Measurements from ENCODE around the gene ADK. TPM values are rescaled to one million over a fixed set of nuclear protein-coding genes. Genes with fewer than 3 reads are reported as not detected.

Gene ADK
- total RNA-seq, 6 experiments from 2014 or later = 54.2 to 92.5 (median 63.5) TPM

- Histone ChIP-seq H3K27me3 (no peaks in the 10 kb centered on the region), H3K4me3 (no peak overlapping the region), H3K36me3 (no peaks in the 10 kb centered on the region), H3K4me1 (no peaks in the 10 kb centered on the region), H3K9me3 (no peaks in the 10 kb centered on the region), H3K27ac (no peak overlapping the region)
- WGBS (ENCODE audit: insufficient coverage, low coverage, low lambda C conversion rate, missing lambda C conversion rate) = 100% methylated on average over 1 of the region's 1 CpG
- TF ChIP-seq CTCF (IDR thresholded peaks at IDR 0.05) = no peak
- no peak for TF ChIP-seq POLR2A (IDR thresholded peaks at IDR 0.05)
- DNase-seq (no peak), ATAC-seq (no peak)
- intact Hi-C loops (cut with DNase I) = no loop called here
Measured at GRCh38 chr10:74674927-74675326, 523.9 kb downstream of the ADK start.

- H3K4me1 ChIP-seq = no peaks in the 10 kb centered on the region
- intact Hi-C loops (cut with DNase I) = no loop called here
- DNase-seq (no peak), ATAC-seq (no peak)
- TF ChIP-seq CTCF (IDR thresholded peaks at IDR 0.05) (no peak), POLR2A (IDR thresholded peaks at IDR 0.05) (no peak)
- H3K27me3 ChIP-seq = no peaks in the 10 kb centered on the region
- H3K9me3 ChIP-seq = no peaks in the 10 kb centered on the region
- no peak overlapping the region for H3K4me3 ChIP-seq
- H3K36me3 ChIP-seq = no peaks in the 10 kb centered on the region
- no peak overlapping the region for H3K27ac ChIP-seq
Measured at GRCh38 chr10:74675484-74675883, 524.5 kb downstream of the ADK start.

GRCh38 chr10:74677951-74678350 lies 526.9 kb downstream of the ADK start:
- Histone ChIP-seq H3K27ac (no peak overlapping the region), H3K36me3 (no peaks in the 10 kb centered on the region), H3K9me3 (no peaks in the 10 kb centered on the region), H3K4me1 (peaks cover 0 to under 1% (median 0%) of the 10 kb centered on the region in 4 donors), H3K4me3 (no peak overlapping the region), H3K27me3 (no peaks in the 10 kb centered on the region)
- DNase-seq = no peak
- 100% methylated on average over 1 of the region's 1 CpG for WGBS (ENCODE audit: insufficient coverage, low coverage, low lambda C conversion rate, missing lambda C conversion rate)
- no peak for TF ChIP-seq POLR2A (IDR thresholded peaks at IDR 0.05)
- no peak for TF ChIP-seq CTCF (IDR thresholded peaks at IDR 0.05)
- ATAC-seq = no peak
- intact Hi-C loops (cut with DNase I) = no loop called here

- TF ChIP-seq POLR2A (IDR thresholded peaks at IDR 0.05) (no peak), CTCF (IDR thresholded peaks at IDR 0.05) (no peak)
- H3K4me3 ChIP-seq = no peak overlapping the region
- no peak for DNase-seq
- H3K4me1 ChIP-seq = peaks cover 0 to 12% (median 0%) of the 10 kb centered on the region in 4 donors
- H3K27ac ChIP-seq = no peak overlapping the region
- ATAC-seq = peak in 2 of 4 donors; percentile 20 to 33
- WGBS (ENCODE audit: insufficient coverage, low coverage, low lambda C conversion rate, missing lambda C conversion rate) = 79% methylated on average over 2 of the region's 4 CpGs
- intact Hi-C loops (cut with DNase I) = no loop called here
- H3K36me3 ChIP-seq = no peaks in the 10 kb centered on the region
- H3K27me3 ChIP-seq = no peaks in the 10 kb centered on the region
- H3K9me3 ChIP-seq = no peaks in the 10 kb centered on the region
Measured at GRCh38 chr10:74681917-74682627, 531.1 kb downstream of the ADK start.

GRCh38 chr10:74683067-74683466 lies 532.0 kb downstream of the ADK start:
- H3K9me3 ChIP-seq = no peaks in the 10 kb centered on the region
- ATAC-seq = peak in 3 of 4 donors; percentile 26 to 43 (median 40)
- intact Hi-C loops (cut with DNase I) = no loop called here
- H3K27ac ChIP-seq = peak overlapping the region in 1 of 3 donors; percentile 45
- no peak overlapping the region for H3K4me3 ChIP-seq
- H3K36me3 ChIP-seq = no peaks in the 10 kb centered on the region
- H3K4me1 ChIP-seq = peaks cover 0 to 12% (median 0%) of the 10 kb centered on the region in 4 donors
- no peak for TF ChIP-seq POLR2A (IDR thresholded peaks at IDR 0.05)
- no peak for TF ChIP-seq CTCF (IDR thresholded peaks at IDR 0.05)
- DNase-seq = no peak
- no peaks in the 10 kb centered on the region for H3K27me3 ChIP-seq

All from right lobe of liver (tissue), 6 donors.